Tibial nerve (tissue), 4 donors: Measurements from ENCODE around the gene FNDC3B. TPM values are rescaled to one million over a fixed set of nuclear protein-coding genes. Genes with fewer than 3 reads are reported as not detected.

Experiments used
- DNase-seq, 2 donors: peaks; one replicate each; pipeline ENCODE4 v3.0.0-alpha.2; 2019; ENCODE audit warnings: low spot score in 2 of 2
- H3K27ac ChIP-seq, 4 donors: fragments of 200-600 bp; sonication (generic) in 3 of 4; one replicate each; pipeline ENCODE4 v1.5.1; 2017 to 2019; ENCODE audit warnings: mild to moderate bottlenecking in 1 of 4
- H3K27me3 ChIP-seq, 2 donors: fragments of 200-600 bp; sonication (generic) in 1 of 2; one replicate each; pipeline versions ENCODE4 v1.5.1 to v1.6.0; 2017 to 2019
- H3K36me3 ChIP-seq, 3 donors: fragments of 200-600 bp; sonication (generic); one replicate each; pipeline ENCODE4 v1.5.1; 2018 to 2019
- H3K4me1 ChIP-seq, 4 donors: fragments of 200-600 bp; sonication (generic) in 3 of 4; one replicate each; pipeline ENCODE4 v1.5.1; 2017 to 2019
- H3K4me3 ChIP-seq, 4 donors: fragments of 200-600 bp; sonication (generic) in 3 of 4; one replicate each; pipeline ENCODE4 v1.5.1; 2017 to 2019; ENCODE audit warnings: mild to moderate bottlenecking in 1 of 4, moderate library complexity in 1 of 4
- H3K9me3 ChIP-seq, 4 donors: fragments of 200-600 bp; sonication (generic) in 3 of 4; one replicate each; pipeline ENCODE4 v1.5.1; 2017 to 2019
- CTCF ChIP-seq, 5 experiments: fragments of 200-600 bp in 3 of 5; fragments of 450-650 bp in 2 of 5; sonication (generic) in 3 of 5; IDR thresholded peaks; one replicate each; pipeline ENCODE4 v1.5.1; 2016 to 2019; ENCODE audit warnings: antibody characterized with exemption in 5 of 5, mild to moderate bottlenecking in 3 of 5, moderate library complexity in 2 of 5
- EP300 ChIP-seq, 2 donors: sonication (generic); formaldehyde crosslinking; IDR thresholded peaks; one replicate each; pipeline ENCODE4 v1.6.1; 2017; ENCODE audit warnings: antibody characterized with exemption in 2 of 2, mild to moderate bottlenecking in 1 of 2
- POLR2A ChIP-seq, 2 donors: fragments of 450-650 bp; IDR thresholded peaks; one replicate each; pipeline ENCODE4 v1.6.1; 2017; ENCODE audit warnings: antibody characterized with exemption in 2 of 2, mild to moderate bottlenecking in 2 of 2, moderate library complexity in 2 of 2
- WGBS, 2 donors: methylation state at CpG; one replicate each; pipeline ENCODE4 v1.1.5; 2018; 5-methylcytosine and 5-hydroxymethylcytosine counted together
- total RNA-seq, 4 donors: library from RNA; depleted of rRNA; stranded (reverse); fragments of >200 nt; gene quantifications; one replicate each; pipeline ENCODE4 v1.1.0, GENCODE V29; 2016

Gene FNDC3B
- total RNA-seq, 4 donors from 2014 or later: 87.5 to 106 (median 95.7) TPM

- no peaks in the 10 kb centered on the region for H3K4me1 ChIP-seq
- TF ChIP-seq POLR2A (IDR thresholded peaks at IDR 0.05) (no peak), CTCF (IDR thresholded peaks at IDR 0.05) (no peak), EP300 (IDR thresholded peaks at IDR 0.05) (no peak)
- no peaks in the 10 kb centered on the region for H3K27me3 ChIP-seq
- no peak overlapping the region for H3K27ac ChIP-seq
- no peak for DNase-seq
- 95 to 96% methylated on average over 4 of the region's 4 CpGs for WGBS, 2 donors
- H3K4me3 ChIP-seq: no peak overlapping the region
- H3K36me3 ChIP-seq: peaks cover 0 to 75% (median 0%) of the 10 kb centered on the region in 3 donors
- no peaks in the 10 kb centered on the region for H3K9me3 ChIP-seq
These were observed 333.5 kb downstream of the FNDC3B start for GRCh38 chr3:172372895-172373294.

GRCh38 chr3:172373912-172374311, 334.5 kb downstream of the FNDC3B start:
- no peaks in the 10 kb centered on the region for H3K9me3 ChIP-seq
- no peaks in the 10 kb centered on the region for H3K4me1 ChIP-seq
- H3K4me3 ChIP-seq: no peak overlapping the region
- TF ChIP-seq POLR2A (IDR thresholded peaks at IDR 0.05) (no peak), CTCF (IDR thresholded peaks at IDR 0.05) (no peak), EP300 (IDR thresholded peaks at IDR 0.05) (no peak)
- WGBS, 2 donors: 92 to 95% methylated on average over 5 of the region's 5 CpGs
- peaks cover under 1 to 81% (median 9%) of the 10 kb centered on the region in 3 donors for H3K36me3 ChIP-seq
- no peaks in the 10 kb centered on the region for H3K27me3 ChIP-seq
- no peak overlapping the region for H3K27ac ChIP-seq
- DNase-seq: no peak

GRCh38 chr3:172375206-172375850, 335.9 kb downstream of the FNDC3B start:
- Histone ChIP-seq H3K4me1 (no peaks in the 10 kb centered on the region), H3K27ac (no peak overlapping the region), H3K4me3 (no peak overlapping the region), H3K9me3 (peaks cover 0 to 8% (median 0%) of the 10 kb centered on the region in 4 donors), H3K36me3 (peaks cover 4 to 90% (median 15%) of the 10 kb centered on the region in 3 donors), H3K27me3 (no peaks in the 10 kb centered on the region)
- DNase-seq: no peak
- WGBS, 2 donors: 72 to 86% methylated on average over 4 of the region's 4 CpGs
- TF ChIP-seq EP300 (IDR thresholded peaks at IDR 0.05): no peak
- TF ChIP-seq CTCF (IDR thresholded peaks at IDR 0.05): no peak
- TF ChIP-seq POLR2A (IDR thresholded peaks at IDR 0.05): no peak

GRCh38 chr3:172376402-172376801, 337.0 kb downstream of the FNDC3B start:
- Histone ChIP-seq H3K9me3 (peaks cover 0 to 8% (median 0%) of the 10 kb centered on the region in 4 donors), H3K36me3 (peaks cover 4 to 91% (median 15%) of the 10 kb centered on the region in 3 donors), H3K4me3 (no peak overlapping the region), H3K4me1 (no peaks in the 10 kb centered on the region), H3K27me3 (no peaks in the 10 kb centered on the region), H3K27ac (no peak overlapping the region)
- DNase-seq: no peak
- TF ChIP-seq EP300 (IDR thresholded peaks at IDR 0.05) (no peak), POLR2A (IDR thresholded peaks at IDR 0.05) (no peak), CTCF (IDR thresholded peaks at IDR 0.05) (no peak)

GRCh38 chr3:172376881-172377280, 337.5 kb downstream of the FNDC3B start:
- no peak for DNase-seq

More at GRCh38 chr3:172376881-172377280, 337.5 kb downstream of the FNDC3B start:
- H3K27me3 ChIP-seq: no peaks in the 10 kb centered on the region
- H3K4me3 ChIP-seq: no peak overlapping the region
- peaks cover 4 to 92% (median 15%) of the 10 kb centered on the region in 3 donors for H3K36me3 ChIP-seq
- 90 to 92% methylated on average over 4 of the region's 4 CpGs for WGBS, 2 donors
- H3K4me1 ChIP-seq: no peaks in the 10 kb centered on the region
- H3K9me3 ChIP-seq: peaks cover 0 to 8% (median 0%) of the 10 kb centered on the region in 4 donors
- TF ChIP-seq CTCF (IDR thresholded peaks at IDR 0.05) (no peak), POLR2A (IDR thresholded peaks at IDR 0.05) (no peak), EP300 (IDR thresholded peaks at IDR 0.05) (no peak)
- H3K27ac ChIP-seq: no peak overlapping the region
